HG02678 (cell line): ENCODE measurements around the gene CCDC82.
A peak's percentile ranks its signal among the peaks of the same experiment; 100 is the strongest.
"Not testable (repeated sequence)": the region's sequence is repeated elsewhere in the genome, so short reads cannot be mapped to it uniquely, and the experiment has no call there.

Experiments used
- ATAC-seq: cut with Tn5 transposase; IDR thresholded peaks from one replicate; pipeline ENCODE4 v1.9.1; 2021; ENCODE audit warnings: mild to moderate bottlenecking, moderate library complexity; ENCODE audit not compliant: unreplicated experiment

The CCDC82 gene

GRCh38 chr11:96389720-96390487 lies at the start of gene CCDC82, which contains the start of gene JRKL:
Gene CCDC82 (minus strand): TSS chr11:96389912. CDS start chr11:96384747, 5,165 bp downstream.
Gene JRKL (plus strand): TSS chr11:96390013. CDS start chr11:96390650, 637 bp downstream.
- peak; percentile 94 for ATAC-seq

GRCh38 chr11:96432654-96433053 lies 42.9 kb upstream of the CCDC82 start:
- ATAC-seq = not testable (repeated sequence)

- ATAC-seq = no peak
Observed at GRCh38 chr11:96430668-96431067, 41.0 kb upstream of the CCDC82 start.

GRCh38 chr11:96424693-96425092 lies 35.0 kb upstream of the CCDC82 start:
- ATAC-seq = no peak

- no peak for ATAC-seq
Observed at GRCh38 chr11:96413408-96413807, 23.7 kb upstream of the CCDC82 start.

- ATAC-seq = no peak
Observed at GRCh38 chr11:96412761-96413381, 23.2 kb upstream of the CCDC82 start.

GRCh38 chr11:96411412-96411811 lies 21.7 kb upstream of the CCDC82 start:
- not testable (repeated sequence) for ATAC-seq

GRCh38 chr11:96400697-96401096 lies 11.0 kb upstream of the CCDC82 start:
- ATAC-seq = no peak

GRCh38 chr11:96397863-96398262 lies 8.2 kb upstream of the CCDC82 start:
- no peak for ATAC-seq

- no peak for ATAC-seq
Observed at GRCh38 chr11:96396637-96397036, 6.9 kb upstream of the CCDC82 start.

GRCh38 chr11:96394773-96395172 lies 5.1 kb upstream of the CCDC82 start:
- no peak for ATAC-seq

GRCh38 chr11:96393753-96394348 lies 4.1 kb upstream of the CCDC82 start:
- no peak for ATAC-seq

- ATAC-seq = no peak
Observed at GRCh38 chr11:96391698-96392307, 2.1 kb upstream of the CCDC82 start.

GRCh38 chr11:96390488-96390792 lies 728 bp upstream of the CCDC82 start:
- no peak for ATAC-seq

- peak; percentile 52 for ATAC-seq
Observed at GRCh38 chr11:96388891-96389719, 607 bp downstream of the CCDC82 start.

GRCh38 chr11:96385187-96385586 lies 4.5 kb downstream of the CCDC82 start:
- no peak for ATAC-seq

GRCh38 chr11:96384156-96384555 lies 5.6 kb downstream of the CCDC82 start:
- ATAC-seq = no peak

- no peak for ATAC-seq
Observed at GRCh38 chr11:96376796-96377195, 12.9 kb downstream of the CCDC82 start.

- no peak for ATAC-seq
Observed at GRCh38 chr11:96373826-96374225, 15.9 kb downstream of the CCDC82 start.

- no peak for ATAC-seq
Observed at GRCh38 chr11:96367342-96367741, 22.4 kb downstream of the CCDC82 start.

- no peak for ATAC-seq
Observed at GRCh38 chr11:96366024-96366423, 23.7 kb downstream of the CCDC82 start.
